Right kidney (tissue), 1 donor: ENCODE data around the gene CGNL1.

ENCODE experiments used
- DNase-seq: peaks from one replicate; pipeline ENCODE4 v3.0.0-alpha.2; 2016

CGNL1 gene

DNA sequence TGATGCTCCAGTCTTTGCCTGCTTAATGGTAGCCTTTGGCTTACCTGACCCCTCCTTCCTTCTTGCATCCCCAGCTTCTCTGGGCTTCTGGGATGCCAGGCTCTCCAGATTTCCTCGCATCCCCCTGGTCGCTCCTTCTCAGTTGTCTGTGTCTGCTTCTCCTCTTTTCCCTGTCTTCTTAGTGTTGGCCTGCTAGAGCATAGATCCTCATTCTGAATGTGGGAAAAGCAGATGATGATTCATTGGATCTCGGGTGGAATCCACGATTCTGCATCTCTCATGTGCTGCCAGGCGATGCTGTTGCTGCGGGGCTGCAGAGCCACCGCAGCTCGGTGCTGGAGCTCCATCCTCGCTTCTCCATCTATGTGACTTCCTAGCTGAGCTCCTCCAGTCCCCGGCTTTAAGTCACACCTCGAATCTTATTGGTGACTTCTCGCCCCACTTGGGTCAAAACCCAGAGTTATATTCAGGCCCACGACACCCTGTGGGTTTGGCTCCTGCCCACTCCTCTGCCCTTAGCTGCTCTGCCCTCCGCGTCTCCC, 47.4 kb downstream of the CGNL1 start:
- DNase-seq = no peak

DNA sequence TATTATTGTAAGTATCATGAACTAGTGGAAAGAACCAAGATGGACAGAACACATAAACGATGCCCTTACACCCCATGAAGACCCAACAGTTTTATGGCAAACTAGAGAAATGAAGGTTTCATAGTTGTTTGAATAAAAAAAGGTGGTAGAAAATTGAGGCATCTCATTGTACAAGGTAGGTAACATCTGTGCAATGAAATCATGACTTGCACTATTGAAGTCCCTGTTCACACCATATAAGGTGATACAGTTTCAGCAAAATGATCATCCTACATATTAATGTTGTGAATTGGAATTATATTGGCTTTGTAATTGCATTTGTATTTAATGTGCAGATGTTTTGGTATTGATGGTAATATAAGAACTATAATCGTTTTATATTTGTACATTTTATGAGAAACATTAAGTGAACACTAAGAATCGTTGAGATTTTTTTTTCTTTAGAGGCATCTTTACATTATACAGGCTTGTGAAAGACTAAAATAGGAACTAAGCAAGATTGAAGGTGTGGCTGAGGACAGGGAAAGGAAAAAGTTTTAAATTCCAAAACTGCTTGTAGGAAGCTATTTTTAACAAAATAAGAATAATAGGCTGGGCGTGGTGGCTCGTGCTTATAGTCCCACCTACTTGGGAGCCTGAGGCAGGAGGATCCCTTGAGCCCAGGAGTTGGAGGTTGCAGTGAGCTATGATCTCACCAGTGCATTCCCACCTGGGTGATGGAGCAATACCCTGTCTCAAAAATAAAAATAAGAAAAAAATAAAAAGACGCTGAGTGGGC, 48.5 kb downstream of the CGNL1 start:
- DNase-seq = no peak

DNA sequence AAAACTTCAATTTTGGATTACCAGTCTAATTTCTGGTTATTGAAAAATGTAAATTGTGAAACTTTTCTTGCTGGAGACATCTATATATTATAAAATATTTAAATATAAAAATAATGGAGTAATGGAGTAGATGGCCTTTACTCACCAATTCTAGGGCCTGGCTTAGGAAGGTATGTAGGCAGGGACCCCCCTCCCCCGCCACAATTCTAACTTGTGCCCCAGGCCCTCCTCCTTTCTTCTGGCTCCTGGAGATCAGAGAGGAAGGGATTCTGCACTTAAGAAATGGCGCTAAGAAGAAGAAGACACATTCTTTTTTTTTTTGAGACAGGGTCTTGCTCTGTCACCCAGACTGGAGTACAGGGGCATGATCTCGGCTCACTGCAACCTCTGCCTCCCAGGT, 49.5 kb downstream of the CGNL1 start:
- no peak for DNase-seq

DNA sequence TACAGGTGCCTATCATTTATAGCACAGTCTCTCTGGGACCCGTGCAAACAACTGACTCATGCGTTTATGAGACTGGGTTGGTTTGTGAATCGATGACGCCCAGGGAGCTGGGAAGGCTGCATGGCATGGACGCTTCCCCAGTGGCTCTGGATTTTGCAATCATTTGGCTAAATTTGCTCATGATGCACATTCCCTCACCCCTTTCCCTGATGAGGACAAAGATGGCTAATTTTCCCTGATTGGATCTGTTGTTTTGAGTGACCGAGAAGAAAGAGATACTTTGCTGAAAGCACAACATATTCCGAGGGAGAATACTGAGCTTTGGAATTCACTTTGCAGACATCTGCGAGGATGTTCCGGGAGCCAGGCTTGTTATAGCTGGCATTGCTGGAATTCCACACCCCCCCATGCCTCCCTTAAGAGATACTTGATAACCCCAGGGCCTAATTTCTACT, 51.1 kb downstream of the CGNL1 start:
- DNase-seq = no peak

DNA sequence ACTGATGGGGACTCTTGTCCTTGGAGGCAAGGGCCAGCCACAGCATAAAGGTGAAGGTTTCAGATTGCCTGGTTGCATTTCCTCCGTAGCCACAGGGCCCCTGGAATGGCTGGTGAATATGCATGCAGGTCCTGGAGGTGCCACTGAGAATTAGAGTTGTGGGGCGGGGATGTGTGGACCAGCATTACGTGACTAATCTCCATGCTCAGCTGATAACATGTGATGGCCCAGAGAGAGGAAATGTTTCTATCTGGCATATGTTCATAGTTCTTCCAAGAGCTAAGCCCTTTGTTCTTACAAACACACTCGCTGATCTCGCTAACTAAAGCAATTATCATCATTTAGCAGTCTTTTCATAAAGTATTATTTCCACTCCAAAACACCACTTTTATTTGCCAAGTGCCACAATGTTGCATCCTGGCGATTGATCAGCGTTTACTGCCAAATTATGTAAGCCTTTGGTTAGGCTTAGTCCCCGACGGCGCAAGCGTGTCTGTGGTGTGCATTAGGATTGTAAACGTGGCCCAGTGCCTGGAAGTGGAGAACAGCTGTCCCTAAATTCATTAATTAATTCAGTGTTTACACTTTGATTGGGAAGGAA, 55.9 kb downstream of the CGNL1 start:
- no peak for DNase-seq

DNA sequence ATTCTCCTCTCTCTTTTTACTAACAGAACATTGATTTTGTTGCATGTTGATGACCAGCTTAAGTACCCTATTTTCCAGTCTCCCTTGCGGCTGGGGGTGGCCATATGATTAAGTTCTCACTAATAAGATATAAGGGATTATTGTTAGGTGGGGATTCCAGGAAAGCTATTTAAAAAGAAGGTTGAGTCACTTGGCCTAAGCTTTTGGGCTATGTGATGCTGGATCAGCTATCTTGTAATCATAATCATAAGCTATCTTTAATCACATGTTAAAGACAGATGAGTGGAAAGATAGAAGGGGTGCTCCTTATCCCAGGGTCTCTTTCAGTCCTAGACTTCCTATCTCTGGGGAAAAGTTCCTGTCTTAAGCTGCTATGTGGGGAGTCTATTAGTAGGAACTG, 59.9 kb downstream of the CGNL1 start:
- no peak for DNase-seq

DNA sequence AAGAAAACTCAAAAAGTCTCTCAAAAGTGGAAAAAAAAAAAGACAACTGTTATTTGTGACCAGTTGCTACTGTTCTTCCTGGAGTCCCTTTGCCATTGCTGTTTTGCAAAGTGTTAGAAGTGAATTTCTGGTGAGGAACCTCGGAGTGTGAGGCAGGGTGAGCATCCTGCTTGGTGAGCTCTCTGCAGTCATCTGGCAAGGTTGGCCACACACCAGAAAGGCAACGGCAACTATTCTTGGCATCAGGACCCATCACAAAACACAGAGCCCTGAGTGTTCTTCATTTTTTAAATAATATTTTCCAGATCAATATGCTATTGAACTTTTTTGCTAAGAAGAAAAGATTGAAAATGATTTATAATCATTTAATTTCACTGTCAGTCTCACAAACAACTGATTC, 60.7 kb downstream of the CGNL1 start:
- no peak for DNase-seq

DNA sequence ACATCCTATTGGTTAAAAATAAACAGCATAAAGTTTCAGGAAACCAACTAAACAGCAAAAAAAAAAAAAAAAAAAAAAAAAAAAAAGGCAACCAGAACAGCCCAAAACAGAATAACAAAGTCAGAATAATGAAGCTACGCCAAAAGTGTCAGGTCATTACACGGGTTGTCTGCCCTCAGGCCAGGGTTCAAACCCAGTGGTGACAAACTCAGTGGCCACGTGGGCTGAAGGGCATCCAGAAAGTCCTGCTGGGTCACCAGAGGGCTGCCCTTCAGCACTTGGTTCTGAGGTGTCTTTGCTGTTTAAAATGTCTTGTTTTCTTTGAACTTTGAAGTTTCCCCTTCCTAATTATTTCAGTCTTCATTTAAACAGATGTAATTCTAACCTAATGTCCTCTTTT, 61.3 kb downstream of the CGNL1 start:
- no peak for DNase-seq

DNA sequence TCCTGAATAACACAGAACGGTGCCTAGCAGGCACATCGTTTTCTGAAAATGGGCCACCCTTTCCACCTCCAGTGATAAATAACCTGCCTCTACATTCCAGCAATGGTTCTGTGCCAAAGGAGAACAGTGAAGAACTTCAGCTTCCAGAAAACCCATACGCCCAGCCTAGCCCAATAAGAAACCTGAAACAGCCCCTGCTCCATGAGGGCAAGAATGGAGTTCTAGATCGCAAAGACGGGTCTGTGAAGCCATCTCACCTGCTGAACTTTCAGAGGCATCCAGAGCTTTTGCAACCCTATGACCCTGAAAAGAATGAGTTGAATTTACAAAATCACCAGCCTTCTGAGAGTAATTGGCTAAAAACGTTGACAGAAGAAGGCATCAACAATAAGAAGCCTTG, 61.9 kb downstream of the CGNL1 start:
- no peak for DNase-seq

DNA sequence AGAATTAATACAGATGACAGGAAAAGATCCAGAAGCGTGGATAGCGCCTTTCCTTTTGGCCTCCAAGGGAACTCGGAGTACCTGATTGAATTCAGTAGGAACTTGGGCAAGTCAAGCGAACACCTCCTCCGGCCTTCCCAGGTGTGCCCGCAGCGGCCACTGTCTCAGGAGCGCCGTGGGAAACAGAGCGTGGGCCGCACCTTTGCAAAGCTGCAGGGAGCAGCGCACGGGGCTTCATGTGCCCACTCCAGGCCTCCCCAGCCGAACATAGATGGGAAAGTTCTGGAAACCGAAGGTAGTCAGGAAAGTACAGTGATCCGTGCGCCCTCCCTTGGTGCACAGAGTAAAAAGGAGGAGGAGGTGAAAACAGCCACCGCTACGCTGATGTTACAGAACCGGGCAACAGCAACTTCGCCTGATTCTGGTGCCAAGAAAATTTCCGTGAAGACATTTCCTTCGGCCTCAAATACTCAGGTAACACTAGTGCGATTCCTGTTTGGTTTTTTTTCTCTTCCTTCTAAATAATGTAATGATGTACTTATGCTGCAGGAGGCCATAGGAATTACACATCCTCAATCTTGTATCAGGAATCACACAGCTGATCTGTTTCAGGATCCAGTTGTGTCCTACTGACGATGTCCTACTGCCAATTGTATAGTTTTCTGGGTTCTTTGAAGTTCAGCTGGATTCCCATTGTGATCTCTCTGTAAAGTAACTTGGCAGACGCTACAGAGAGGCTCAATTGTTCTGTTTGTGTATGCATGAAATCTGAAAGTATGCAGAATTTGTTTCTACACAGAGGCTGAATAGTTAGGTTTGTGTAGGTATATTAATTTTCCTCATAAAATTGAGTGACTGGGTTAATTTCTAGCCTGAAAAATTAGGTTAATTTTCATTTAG, 63.1 kb downstream of the CGNL1 start:
- no peak for DNase-seq

DNA sequence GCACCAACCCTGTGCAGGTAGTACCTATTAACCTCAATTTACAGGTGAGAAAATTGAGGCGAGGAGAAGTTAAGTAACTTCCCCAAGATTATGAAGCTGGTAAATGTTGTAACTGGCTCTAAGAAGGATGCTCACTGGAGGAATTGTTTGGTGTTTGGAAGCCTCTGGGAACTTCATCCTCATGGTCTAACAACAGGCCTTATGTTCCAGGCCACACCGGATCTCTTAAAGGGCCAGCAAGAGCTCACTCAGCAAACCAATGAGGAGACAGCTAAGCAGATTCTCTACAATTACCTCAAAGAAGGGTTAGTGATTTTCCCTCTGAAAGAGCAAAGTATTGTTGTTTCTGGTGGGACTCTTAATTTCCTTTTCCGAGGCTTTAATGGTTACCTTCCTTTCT, 63.9 kb downstream of the CGNL1 start:
- DNase-seq = no peak

DNA sequence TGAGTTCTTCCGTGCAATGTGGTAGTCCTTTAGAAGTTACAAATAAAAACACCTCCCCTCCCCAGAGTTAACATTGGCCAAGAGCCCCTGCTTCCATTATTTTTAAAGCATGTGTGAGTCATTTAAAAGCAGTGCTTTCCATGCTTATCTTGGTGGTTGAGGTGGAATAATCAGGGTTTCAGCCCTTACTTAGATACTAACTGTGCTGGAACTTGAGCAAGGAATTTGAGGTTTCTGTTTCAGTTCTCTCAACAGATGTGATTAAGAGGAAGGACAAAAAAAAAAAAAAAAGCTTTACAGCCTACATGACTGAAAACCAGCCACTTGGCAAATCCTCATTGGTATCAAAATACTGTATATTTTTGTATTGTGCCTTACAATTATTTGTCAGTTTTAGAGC, 64.5 kb downstream of the CGNL1 start:
- DNase-seq = no peak

DNA sequence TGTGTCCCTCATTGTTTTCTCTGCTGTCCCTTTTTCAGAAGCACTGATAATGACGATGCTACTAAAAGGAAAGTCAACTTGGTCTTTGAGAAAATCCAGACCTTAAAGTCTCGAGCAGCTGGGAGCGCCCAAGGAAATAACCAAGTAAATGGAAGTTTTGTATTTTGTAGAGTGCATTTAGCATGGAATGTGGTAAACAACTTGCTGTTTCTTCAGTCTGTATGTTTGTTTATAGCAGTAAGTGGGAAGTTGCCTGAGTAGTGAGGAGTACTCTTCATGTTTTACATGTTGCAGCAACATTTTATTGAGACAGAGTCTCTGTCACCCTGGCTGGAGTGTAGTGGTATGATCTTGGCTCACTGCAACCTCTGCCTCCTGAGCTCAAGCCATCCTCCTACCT, 66.0 kb downstream of the CGNL1 start:
- DNase-seq = no peak

DNA sequence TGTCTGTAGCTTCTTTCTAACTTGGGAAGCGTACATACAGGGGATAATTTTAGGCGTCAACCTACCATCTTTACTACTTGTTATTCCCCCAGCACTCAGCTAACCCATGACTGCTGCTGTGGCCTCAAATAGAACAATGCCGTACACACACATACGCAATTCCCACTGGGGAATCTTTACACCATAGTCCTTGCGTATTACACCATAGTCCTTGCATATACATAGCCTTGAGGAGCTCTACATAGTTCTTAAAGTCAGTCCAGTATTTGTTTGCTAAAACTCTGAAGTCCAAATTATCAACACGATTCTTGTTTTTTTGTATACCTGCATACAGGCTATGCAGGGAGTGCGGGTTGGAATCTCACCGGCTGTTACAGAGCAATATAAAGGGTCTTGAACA, 67.2 kb downstream of the CGNL1 start:
- no peak for DNase-seq

DNA sequence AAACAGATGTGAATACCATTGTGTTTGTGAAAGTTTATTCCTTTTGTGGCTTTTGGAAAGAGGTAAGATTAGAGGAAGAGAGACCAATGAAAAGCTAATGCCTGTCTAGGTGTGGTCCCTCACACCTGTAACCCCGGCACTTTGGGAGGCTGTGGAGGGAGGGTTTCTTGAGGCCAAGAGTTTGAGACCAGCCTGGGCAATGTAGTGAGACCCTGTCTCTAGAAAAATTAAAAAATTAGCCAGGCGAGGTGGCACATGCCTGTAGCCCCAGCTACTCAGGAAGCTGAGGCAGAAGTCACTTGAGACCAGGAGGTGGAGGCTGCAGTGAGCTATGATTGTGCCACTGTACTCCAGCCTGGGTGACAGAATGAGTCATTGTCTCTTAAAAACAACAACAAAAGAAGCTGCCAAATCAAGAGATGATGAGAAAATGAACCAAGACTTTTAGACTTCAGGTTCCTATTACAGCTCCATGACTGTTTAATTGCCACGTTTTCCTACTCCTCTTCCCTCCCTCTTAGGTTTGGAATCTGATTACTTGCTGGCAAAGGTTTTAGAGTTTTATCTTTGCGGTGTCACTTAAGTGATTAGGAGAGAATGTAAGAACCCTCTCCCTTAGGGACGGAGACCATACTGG, 68.7 kb downstream of the CGNL1 start:
- no peak for DNase-seq

DNA sequence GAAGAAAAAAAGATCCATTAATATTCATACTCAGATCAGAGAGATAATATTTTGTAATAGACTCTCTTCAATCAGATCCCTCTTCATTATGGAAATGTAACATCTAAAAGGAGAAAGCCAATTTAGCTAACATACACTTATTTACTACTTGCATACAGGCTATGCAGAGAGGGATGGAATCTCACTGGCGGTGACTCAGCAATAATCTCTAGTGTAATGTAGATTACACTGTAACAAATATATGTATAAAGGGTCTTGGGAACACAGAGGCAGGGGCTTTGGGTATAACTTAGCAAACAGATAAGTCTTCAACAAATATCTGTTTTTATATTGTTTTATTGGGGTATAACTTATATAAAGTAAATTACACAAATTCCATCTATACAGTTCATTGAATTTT, 69.6 kb downstream of the CGNL1 start:
- DNase-seq = no peak

DNA sequence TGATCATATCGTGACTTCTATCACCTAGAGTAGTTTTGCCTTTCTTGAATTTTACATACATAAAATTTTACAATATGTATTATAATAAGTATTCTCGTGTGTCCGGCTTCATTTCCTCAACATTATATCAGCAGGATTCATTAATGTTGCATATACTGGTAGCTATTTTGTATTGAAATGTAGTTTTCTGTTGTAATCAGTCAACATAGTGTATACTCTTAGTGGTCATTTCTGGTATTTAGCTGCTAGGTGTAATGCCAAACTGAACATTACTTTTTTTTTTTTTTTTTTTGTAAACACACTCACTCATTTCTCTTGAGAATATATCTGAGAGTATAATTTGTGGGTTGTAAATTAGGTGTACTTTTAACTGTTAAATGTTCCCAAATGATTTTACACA, 70.1 kb downstream of the CGNL1 start:
- no peak for DNase-seq

DNA sequence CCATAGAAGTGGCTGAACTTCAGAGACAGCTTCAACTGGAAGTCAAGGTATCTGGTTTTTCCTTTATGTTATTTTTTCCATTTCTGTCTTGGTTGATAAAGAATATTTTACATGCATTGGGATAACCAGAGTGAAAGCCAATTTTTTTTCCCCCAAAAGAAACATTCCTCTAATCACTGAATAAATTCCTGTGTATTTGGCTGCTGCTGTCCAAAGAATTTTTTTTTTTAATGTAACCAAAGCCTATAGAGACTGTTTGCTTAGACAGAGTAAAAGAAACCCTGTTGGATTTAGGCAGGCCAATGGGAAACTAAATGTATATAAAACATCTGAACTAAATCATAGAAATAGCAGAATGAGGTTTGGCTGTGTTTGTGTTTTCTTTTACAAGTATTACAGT, 75.2 kb downstream of the CGNL1 start:
- DNase-seq = no peak

DNA sequence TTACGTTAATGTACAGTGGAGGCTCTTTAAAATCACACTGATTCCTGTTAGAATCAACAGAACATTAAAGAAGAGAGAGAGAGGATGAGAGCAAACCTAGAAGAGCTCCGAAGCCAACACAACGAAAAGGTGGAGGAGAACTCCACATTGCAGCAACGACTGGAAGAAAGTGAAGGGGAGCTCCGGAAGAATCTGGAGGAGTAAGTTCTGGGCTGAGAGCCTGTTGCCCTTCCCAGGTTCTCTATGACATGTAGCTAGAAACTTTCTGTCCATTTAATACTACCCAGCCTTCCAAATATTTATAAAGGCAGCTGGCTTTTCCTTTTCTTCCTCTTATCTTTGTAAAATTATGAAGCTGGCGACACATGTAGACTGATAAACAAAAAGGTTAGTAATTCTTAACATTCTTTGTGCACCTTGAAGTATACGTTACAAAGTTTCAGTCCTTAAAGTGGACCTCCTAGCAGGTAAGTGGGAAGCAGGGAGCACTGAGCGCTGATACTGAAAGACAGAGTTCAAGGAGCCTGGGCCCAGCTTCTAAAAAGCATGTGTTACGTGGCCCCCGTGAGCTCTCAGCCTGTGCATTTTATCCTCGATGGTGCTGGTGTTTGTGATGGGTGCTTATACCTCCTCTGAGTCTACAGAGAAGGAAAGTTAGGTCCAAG, 75.9 kb downstream of the CGNL1 start:
- no peak for DNase-seq

DNA sequence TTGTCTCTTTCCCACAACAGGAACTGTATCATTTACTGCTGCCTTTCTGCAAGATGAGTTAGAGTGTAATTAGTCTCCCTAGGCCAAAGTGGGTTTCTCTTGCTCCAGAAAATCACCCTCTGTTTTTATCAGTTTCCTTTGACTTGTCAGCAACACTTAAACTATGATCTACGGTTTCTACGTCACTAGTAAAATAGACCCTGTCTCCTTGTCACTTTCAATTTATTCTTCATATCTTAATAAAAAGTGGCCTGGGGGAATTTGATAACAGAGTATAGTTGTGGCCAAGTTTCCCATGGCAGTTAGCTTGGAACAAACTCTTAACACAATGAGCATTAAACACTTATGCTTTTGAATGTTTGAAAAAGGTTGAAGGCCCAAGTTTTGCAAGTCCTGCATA, 79.6 kb downstream of the CGNL1 start:
- no peak for DNase-seq

DNA sequence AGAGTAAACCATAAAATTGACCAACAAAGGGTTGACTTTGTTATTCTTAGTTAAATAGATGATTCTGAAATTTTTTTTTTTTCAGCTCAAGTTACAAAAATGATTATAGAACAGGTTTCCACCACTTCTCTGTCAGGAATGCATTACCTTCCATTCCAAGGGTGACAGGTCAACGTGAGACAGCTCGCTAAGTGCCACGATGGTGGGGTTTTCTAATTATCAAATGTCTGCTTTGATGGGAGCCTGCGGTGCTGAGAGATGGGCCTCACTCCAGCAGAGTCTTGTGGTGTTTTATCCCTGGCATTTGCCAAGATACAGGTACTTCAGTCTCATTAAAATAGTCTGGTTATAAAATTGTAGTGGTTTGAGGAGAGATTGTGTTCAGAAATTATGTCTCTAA, 80.3 kb downstream of the CGNL1 start:
- no peak for DNase-seq

DNA sequence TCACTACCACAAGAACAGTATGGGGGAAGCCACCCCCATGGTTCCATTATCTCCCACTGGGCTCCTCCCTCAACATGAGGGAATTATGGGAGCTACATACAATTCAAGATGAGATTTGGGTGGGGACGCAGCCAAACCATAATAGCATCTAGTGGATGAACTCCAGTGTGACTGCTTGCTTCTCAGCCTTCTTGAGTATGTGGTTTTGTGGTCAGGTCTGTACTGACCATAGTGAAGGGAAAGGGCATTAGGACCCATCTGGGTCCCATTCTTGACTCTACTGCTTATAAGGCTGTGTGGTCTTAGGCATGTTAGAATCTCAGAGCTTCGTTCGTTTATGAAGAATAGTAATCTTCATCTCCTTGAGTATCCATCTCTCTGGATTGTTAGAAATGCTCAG, 81.4 kb downstream of the CGNL1 start:
- no peak for DNase-seq
